Measurements from ENCODE around the gene GPR153.

GRCh38 chr1:6248161-6248776, 12.6 kb downstream of the GPR153 start:
- TF ChIP-seq EZH2 (IDR thresholded peaks at IDR 0.05; ENCODE audit: insufficient read depth, poor library complexity, severe bottlenecking) (no peak), EZH2phosphoT487 (IDR thresholded peaks at IDR 0.05; ENCODE audit: insufficient read depth, low read depth) (no peak)

Data from GM23248 (cell line).